Glutamatergic neuron (in vitro differentiated cells): ENCODE data around the gene SLC29A4. TPM values are rescaled to one million over a fixed set of nuclear protein-coding genes. Genes with fewer than 3 reads are reported as not detected.
"Not testable (repeated sequence)": the region's sequence is repeated elsewhere in the genome, so short reads cannot be mapped to it uniquely, and the experiment has no call there.

Experiments used
- DNase-seq: peaks from one replicate; pipeline ENCODE4 v3.0.0; 2022
- H3K27ac Mint-ChIP-seq: one replicate; pipeline ENCODE4 v1.8.0; 2020; ENCODE audit warnings: mild to moderate bottlenecking, mixed read lengths, inconsistent platforms; ENCODE audit not compliant: unreplicated experiment
- H3K27me3 Mint-ChIP-seq: one replicate; pipeline ENCODE4 v1.8.0; 2020; ENCODE audit warnings: mild to moderate bottlenecking, moderate library complexity, mixed read lengths, inconsistent platforms; ENCODE audit not compliant: unreplicated experiment
- H3K36me3 Mint-ChIP-seq: one replicate; pipeline ENCODE4 v1.8.0; 2020; ENCODE audit warnings: mild to moderate bottlenecking, mixed read lengths, inconsistent platforms; ENCODE audit not compliant: unreplicated experiment
- H3K4me1 Mint-ChIP-seq: one replicate; pipeline ENCODE4 v1.8.0; 2020; ENCODE audit warnings: mild to moderate bottlenecking, low read depth, mixed read lengths, inconsistent platforms; ENCODE audit not compliant: unreplicated experiment
- H3K4me3 Mint-ChIP-seq: one replicate; pipeline ENCODE4 v1.8.0; 2020; ENCODE audit warnings: mild to moderate bottlenecking, mixed read lengths, inconsistent platforms; ENCODE audit not compliant: unreplicated experiment
- H3K9me3 Mint-ChIP-seq: one replicate; pipeline ENCODE4 v1.8.0; 2020; ENCODE audit warnings: mild to moderate bottlenecking, moderate library complexity, mixed read lengths, inconsistent platforms; ENCODE audit not compliant: unreplicated experiment
- total RNA-seq: library from RNA; stranded (reverse); fragmentation: NEBNext Ultra II Directional; extraction: Animal tissue kit (Norgen Biotek cat#: 25700); gene quantifications from one replicate; pipeline ENCODE4 v1.2.1, GENCODE V29; 2021; ENCODE audit not compliant: unreplicated experiment
- TF ChIP-seq, protein P1 (sequence below): fragments of 200-600 bp; sonication (generic); IDR thresholded peaks from one replicate; pipeline ENCODE4 v1.5.0; 2021; ENCODE audit not compliant: partially characterized antibody, unreplicated experiment

SLC29A4 gene
- total RNA-seq, 1 donor from 2014 or later: 30.5 TPM

DNA sequence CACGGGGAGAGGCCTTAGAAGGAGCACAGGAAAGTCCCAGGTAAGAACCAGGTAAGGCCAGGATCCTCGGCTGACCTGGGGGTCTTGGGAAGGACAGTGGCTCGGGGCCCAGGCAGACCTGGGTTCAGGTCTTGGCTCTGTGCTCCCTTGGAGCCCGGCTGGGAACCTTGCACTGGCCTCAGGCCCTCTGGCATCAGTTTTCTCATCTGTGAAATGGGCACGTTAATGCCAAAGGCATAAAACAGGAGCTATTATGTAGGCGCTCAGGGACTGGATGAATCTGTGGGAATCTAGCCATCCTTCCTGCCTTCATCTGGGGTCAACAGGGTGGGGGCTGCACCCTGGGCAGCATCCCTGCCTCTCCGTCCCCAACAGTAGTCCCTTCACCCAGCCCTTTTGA, 8.3 kb upstream of the SLC29A4 start:
- TF ChIP-seq, protein P1, sequence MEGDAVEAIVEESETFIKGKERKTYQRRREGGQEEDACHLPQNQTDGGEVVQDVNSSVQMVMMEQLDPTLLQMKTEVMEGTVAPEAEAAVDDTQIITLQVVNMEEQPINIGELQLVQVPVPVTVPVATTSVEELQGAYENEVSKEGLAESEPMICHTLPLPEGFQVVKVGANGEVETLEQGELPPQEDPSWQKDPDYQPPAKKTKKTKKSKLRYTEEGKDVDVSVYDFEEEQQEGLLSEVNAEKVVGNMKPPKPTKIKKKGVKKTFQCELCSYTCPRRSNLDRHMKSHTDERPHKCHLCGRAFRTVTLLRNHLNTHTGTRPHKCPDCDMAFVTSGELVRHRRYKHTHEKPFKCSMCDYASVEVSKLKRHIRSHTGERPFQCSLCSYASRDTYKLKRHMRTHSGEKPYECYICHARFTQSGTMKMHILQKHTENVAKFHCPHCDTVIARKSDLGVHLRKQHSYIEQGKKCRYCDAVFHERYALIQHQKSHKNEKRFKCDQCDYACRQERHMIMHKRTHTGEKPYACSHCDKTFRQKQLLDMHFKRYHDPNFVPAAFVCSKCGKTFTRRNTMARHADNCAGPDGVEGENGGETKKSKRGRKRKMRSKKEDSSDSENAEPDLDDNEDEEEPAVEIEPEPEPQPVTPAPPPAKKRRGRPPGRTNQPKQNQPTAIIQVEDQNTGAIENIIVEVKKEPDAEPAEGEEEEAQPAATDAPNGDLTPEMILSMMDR: no peak
- Mint-ChIP-seq H3K9me3 (peaks cover 3% of the 10 kb centered on the region), H3K36me3 (no peaks in the 10 kb centered on the region), H3K27me3 (peaks cover 14% of the 10 kb centered on the region), H3K27ac (no peak overlapping the region), H3K4me1 (no peaks in the 10 kb centered on the region), H3K4me3 (no peak overlapping the region)
- no peak for DNase-seq

DNA sequence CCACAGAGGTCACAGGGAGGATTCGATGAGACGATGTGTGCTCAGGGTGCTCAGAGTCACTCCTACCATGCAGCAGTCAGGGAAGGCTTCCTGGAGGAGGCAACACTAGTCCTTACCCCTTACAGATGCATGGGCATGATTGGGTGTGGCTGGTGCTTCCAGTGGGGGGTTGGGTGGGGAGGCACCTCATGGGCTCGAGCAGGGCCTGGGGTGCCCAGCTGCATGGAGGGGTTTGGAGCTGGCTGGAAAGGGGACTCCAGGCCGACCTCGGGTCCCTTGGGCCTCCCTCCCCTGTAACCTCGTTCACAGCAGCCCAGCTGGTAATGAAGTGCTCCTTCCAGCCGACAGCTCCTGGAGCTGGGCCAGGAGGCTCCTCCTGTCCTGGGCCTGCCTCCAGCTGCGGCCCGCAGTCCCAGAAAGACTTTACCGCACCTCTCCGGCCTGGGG, 7.7 kb upstream of the SLC29A4 start:
- not testable (repeated sequence) for H3K4me1 Mint-ChIP-seq, DNase-seq, H3K27ac Mint-ChIP-seq, H3K4me3 Mint-ChIP-seq, H3K36me3 Mint-ChIP-seq, H3K9me3 Mint-ChIP-seq
- peaks cover 16% of the 10 kb centered on the region for H3K27me3 Mint-ChIP-seq

DNA sequence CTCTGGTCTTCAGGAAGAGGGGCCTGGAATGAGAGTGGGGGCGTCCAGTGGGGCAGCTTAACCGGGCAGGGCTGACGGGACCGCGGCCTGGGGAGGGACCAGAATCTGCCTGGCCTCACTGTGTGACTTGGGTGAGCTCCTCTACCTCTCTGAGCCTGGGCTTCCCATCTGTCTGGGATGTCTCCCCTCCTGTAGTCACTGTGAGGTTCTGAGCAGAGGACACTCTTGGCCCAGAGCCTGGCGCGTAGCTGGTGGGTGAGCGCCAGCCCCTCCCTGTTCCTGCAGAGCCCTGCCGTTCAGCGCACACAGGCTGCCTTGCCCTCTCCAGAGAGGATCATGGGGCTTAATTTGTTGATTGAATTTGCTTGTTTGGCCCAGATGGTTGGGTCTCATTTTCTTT, 7.2 kb upstream of the SLC29A4 start:
- H3K27ac Mint-ChIP-seq, H3K4me3 Mint-ChIP-seq, DNase-seq, H3K4me1 Mint-ChIP-seq, H3K9me3 Mint-ChIP-seq, H3K36me3 Mint-ChIP-seq: not testable (repeated sequence)
- H3K27me3 Mint-ChIP-seq: peaks cover 16% of the 10 kb centered on the region

DNA sequence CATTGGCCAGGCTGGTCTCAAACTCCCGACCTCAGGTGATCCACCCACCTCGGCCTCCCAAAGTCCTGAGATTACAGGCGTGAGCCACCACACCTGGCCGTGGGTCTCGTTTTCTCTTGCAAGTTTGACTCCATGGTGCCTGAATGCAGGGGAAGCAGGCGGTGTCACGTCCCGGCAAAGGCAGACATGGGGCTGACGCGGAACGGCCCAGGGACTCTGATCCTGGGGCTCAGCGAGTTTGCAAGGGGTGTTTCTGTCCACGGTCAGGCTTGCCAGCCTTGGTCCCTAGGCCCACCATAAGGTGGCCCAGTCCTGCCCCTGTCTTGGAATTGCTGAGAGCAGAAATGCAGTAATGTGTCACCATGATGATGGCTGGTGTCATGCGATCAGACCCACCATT, 6.6 kb upstream of the SLC29A4 start:
- H3K4me1 Mint-ChIP-seq, H3K9me3 Mint-ChIP-seq, DNase-seq, H3K4me3 Mint-ChIP-seq, H3K27ac Mint-ChIP-seq, H3K36me3 Mint-ChIP-seq: not testable (repeated sequence)
- H3K27me3 Mint-ChIP-seq: peaks cover 16% of the 10 kb centered on the region

DNA sequence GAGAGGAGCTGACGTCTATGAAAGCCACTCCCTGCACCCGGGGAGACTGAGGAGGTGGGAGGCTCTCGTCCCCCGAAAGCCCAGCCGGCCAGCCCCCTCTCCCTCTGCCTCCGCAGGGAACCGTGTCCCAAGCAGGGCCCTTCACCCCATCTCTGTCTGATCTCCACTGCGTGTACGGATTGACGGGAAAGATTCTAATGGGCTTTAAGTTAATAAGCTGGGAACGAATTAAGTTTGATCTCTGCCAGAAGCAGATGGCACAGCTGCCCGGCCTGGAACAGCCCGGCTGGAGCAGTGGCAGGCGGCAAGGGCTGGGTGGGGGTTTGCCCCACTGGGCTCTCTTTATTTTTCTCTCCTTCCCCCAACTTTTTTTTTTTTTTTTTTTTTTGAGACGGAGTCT, 6.1 kb upstream of the SLC29A4 start:
- Mint-ChIP-seq H3K27me3 (peaks cover 16% of the 10 kb centered on the region), H3K4me1 (no peaks in the 10 kb centered on the region), H3K27ac (peak overlapping the region; percentile 22), H3K4me3 (no peak overlapping the region), H3K9me3 (peaks cover 5% of the 10 kb centered on the region), H3K36me3 (no peaks in the 10 kb centered on the region)
- DNase-seq: no peak
- TF ChIP-seq, protein P1: no peak

DNA sequence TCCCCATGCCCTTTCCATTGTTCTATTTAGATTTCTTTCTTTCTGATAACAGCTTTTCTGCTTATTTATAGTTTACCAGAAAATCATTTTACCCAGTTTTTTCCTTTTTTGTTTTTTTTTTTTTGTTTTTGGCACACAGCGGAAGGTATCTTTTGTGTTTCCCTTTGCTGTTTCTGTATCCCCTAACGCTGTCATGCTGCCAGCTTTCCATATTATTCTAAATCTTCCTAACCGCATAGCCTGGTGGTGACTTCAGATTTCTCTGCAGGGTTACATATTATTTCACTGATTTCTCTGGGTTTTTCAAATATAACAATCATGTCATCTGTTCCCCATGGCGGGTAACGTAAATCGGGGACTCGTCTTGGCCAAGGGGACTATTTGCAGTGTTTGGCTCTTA, 4.0 kb upstream of the SLC29A4 start:
- Mint-ChIP-seq H3K4me1 (no peaks in the 10 kb centered on the region), H3K36me3 (no peaks in the 10 kb centered on the region), H3K4me3 (no peak overlapping the region), H3K27me3 (peaks cover 14% of the 10 kb centered on the region), H3K9me3 (peaks cover 5% of the 10 kb centered on the region), H3K27ac (no peak overlapping the region)
- no peak for DNase-seq
- TF ChIP-seq, protein P1: no peak

DNA sequence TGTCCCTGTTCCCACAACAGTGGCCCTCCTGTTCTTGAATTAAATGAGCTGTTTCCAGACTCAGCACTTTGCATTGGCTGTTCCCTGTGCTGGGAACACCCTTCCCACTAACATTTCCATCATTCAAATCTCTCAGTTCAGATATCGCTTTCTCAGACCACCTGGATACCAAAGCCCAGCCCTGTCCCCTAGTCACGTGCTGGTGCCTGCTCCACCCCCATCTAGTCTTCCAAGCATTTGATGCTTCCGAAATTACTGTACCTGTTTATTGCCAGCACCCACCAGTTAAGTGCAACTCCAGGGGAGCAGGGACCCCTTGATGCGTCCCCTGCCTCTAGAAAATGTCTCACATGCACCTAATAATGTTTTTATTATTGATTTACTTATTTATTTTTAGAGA, 3.0 kb upstream of the SLC29A4 start:
- Mint-ChIP-seq H3K9me3 (peaks cover 5% of the 10 kb centered on the region), H3K36me3 (no peaks in the 10 kb centered on the region), H3K27ac (no peak overlapping the region), H3K4me3 (no peak overlapping the region), H3K4me1 (no peaks in the 10 kb centered on the region), H3K27me3 (peaks cover 17% of the 10 kb centered on the region)
- TF ChIP-seq, protein P1: no peak
- no peak for DNase-seq

DNA sequence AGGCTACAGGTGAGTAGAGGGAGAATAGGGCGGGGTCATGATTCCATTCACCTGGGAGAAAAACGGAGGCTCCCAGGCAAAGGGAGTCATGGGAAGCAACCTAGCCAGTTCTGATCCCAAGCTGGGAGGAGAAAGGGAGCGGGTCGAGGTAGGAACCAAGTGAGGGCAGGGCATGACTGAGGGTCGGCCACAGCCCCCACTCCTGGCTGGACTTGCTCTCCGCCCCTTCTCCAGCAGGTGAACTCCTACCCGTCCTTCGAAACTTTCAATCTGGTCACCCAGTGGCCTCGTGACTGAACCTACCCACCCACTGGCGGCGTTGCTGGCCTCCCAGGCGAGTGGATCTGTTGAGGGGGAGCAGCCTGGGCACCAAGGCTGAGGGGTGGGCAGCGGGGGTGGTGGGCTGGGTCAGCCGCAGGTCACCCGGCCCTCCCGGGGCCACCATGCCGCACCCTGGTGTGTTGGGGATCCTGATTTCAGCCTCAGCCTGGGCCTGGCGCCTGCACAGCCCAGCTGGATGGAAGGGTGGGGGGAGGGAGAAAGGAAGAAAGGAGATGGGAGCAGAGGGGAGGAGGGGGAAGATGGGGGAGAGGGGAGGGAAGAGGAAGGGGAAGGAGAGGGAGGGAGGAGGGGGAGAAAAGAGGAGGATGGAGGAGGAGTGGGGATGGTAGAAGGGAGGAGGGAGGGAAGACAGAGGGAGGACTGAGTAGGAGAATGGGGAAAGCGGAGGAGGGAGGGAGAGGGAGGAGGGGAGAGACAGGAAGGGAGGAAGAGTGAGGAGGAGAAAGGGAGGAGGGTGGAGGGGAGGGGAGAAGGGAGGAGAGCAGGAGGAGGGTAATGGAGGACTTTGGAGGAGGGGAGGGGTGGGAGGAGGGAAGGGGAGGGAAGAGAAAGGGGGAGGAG, 894 bp upstream of the SLC29A4 start:
- H3K9me3 Mint-ChIP-seq, H3K36me3 Mint-ChIP-seq, H3K27ac Mint-ChIP-seq, H3K4me3 Mint-ChIP-seq, DNase-seq, H3K4me1 Mint-ChIP-seq: not testable (repeated sequence)
- H3K27me3 Mint-ChIP-seq: peaks cover 12% of the 10 kb centered on the region
